Measurements from ENCODE around the gene PIGS.
"Not testable (repeated sequence)": the region's sequence is repeated elsewhere in the genome, so short reads cannot be mapped to it uniquely, and the experiment has no call there.

The PIGS gene

DNA sequence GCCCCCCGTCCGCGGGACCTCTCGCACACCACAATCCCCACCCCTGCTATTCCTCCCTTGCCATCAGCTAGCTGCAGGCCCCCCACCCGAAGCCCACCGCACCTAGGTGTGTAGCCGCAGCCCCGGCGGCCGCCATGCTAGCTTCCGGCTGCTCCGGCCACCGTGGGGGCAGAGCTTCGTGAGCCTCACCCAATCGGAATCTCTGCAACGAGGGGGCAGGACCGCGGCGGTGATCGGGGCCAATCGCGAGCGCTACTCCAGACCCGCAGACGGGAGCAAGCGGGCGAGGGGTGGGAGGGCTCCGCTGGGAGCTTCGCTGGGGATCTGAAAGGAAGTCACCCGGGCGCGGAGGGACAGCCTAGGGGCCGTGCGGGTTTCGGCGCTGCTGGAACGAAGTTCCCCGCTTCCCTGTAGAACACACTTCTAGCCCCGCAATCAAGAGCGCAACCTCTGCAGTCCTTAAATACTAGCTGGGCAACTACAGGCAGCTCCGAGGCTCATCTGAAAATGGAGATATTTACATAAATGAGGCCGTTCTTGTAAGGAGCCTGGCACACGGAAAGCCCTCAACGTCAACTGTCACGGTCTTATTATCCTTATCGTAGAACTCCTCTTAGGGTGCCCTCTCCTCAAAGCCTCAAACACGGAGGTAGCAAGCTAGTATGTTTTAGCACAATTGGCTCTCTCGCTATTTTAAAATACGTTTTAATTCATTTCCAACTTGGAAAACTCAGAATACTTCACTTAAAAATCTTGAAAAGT, at the start of gene PIGS:
TSS of gene PIGS (minus strand) at position 164 of the 762 bp plus-strand sequence. CDS start at position 136, 28 bp downstream.
- DNase-seq (ENCODE audit: low read depth) = peak; percentile 93

DNA sequence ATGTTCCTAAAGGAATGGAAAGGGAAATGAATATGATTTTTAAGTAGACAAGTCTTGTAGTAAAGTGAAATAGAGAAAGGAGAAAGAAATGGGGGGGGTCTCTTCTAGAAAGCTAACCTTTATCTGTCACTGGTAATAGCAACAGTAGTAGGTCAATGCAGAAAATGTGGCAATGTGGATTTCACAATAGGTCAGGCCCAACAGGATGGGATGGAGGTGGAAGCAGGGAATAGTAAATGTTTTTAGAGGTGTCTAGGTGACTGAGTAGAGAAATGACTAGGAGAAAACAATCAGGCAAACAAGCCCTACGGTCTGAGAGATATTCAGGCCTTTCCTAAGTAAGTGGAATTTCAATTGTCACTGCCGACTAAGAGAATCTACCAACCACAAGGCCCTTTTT, 48.7 kb upstream of the PIGS start:
- DNase-seq (ENCODE audit: low read depth) = no peak

DNA sequence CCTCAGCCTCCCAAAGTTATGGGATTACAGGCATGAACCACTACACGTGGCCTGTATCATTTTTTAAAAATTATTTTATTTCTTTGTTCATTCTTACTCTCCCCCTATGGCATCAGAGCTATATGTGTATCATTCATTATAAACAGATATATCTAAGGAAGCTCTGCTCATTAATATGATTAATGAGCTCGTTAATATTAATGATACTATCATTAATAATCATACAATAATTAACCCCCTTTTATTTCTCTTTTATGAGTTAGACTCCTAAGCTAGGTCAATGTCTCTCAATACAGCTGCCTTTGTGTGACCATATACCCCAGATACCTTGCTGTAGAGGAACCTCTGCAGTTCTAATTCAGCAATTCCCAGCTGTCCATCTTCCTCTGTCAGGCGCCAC, 47.1 kb upstream of the PIGS start:
- no peak for DNase-seq (ENCODE audit: low read depth)

DNA sequence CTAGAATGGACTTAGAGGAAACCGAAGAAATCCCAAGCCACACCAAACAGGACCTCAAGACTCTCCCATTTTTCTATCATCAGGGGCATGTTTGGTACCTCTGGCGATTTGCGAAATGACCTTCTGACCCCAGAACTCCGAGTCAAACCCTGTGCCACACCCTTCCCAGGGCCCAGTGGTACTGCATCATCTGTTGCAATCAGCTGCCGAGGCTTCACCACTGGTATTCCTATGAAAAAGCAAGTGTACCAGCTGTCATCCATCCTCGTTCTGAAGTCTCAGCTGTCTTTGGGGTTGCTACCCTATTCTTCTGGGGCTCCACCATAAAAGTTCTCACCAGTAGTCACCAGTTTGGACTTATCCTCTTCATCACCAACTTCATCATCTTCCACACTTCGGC, 45.0 kb upstream of the PIGS start:
- DNase-seq (ENCODE audit: low read depth) = no peak

DNA sequence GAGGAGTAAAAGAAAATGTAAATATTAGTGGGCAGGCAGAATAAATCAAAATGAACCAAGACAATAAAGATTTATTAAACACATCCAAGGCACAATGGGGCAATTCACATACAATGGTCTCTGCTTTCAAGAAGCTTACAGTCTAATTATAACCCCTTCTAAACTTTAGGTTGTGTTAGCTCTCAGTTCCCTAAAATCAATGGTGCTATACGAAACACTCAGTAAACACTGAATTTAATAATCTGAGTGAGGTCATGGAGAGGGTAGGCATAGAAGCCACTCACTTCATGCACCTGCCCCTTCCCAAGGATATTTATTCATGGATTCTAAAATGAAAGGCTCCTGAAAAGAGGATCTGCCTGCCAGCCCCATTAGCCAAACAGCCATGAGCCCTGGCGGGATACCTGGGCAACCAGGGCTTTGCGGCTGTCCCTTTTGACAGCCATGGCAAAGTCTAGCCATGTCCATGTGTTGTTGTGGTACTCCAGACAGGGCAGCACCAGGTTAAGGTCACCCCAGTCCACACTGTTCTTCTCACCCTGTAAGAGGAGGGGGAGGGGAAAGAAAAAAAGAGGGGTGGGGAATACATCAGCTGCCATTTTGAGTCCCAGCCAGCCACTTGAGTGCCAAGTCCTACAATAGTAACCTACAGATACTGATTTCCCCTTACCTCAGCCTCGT, 44.1 kb upstream of the PIGS start:
- no peak for DNase-seq (ENCODE audit: low read depth)

DNA sequence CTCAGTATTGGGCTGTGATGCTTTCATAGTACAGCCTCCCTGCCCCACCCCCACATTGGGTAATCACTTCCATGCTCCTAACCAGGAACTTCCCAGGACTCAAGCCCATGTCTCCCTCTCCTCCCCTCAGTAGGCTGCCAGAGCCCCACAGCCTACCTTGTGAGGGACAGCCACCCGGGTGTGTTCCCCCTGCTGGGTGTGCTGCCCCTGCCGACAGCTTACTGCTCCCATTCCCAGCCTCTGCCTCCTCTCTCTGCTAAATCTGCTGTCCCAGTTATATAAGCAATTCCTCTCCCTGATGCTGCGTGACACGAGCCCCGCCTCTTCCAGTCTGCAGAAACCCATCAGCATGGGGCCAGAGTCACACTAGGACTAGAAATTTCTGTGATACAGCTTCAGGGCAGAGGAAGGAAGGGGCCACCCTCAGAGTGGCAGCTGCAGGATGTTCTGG, 42.6 kb upstream of the PIGS start, which contains the start of gene RSKR:
TSS of gene RSKR (minus strand) at position 255 of the 451 bp plus-strand sequence. CDS start at position 231, 24 bp downstream.
- peak; percentile 5 for DNase-seq (ENCODE audit: low read depth)

DNA sequence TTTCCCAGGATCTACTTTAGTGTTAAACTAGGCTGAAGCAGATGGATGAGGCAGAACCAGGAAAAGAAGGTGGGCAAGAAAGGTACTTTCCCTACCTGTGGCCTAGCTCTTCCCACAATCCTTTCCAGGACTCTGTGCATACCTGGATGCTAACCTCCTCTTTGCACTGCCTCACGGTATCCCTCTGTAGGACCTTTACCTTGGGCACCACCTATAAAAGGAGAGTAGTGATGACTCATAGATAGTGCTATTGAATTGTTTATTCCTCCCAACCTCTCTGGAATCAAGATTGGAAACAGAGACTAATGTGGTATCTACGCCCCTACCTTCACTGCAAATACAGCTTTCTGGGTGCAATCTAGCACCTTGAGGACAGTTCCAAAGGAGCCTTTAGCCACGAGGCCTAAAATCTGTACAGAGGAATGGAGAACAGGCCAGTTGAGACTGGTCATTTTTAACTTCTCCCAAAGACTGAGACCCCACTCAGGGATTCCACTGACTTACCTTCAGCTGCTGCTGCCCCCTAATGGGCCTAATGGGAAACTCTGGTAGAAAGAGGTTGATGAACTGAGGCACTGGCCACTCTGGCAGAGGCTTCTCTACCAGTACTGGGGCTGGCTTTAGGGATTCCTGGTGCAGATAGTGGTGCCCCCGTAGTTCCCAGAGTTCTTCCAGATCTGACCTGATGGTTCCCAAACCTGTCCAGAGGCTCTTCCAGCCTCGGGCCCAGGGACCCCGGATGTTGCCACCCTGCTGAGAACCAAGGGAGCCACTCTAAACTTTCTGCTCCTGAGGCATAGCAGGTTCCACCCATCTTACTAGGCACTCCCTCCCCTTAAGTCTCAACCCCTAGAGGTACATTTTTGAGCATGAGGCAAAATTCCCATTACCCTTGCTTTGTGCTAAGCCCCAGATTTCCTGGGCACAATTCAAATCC, 41.9 kb upstream of the PIGS start:
- peak; percentile 43 for DNase-seq (ENCODE audit: low read depth)

DNA sequence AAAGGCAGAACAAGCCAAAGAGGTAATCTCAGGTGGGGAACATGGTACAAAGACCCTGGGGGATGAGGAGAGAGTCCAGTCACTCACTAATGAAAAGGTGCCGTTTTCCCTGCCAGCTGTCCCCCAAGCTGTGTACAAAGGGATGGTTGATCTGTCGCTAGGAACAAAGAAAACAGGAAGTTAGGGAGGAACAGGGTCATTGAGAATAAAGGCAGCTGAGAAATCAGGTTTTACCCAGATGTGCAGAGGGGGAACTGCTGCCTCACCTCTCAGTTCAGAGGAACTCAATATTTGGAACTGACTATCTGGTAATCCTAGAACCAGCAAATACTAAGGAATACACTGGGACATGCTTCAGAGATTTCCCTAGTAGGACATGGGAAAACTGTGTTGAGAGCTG, 41.2 kb upstream of the PIGS start:
- DNase-seq (ENCODE audit: low read depth) = no peak

DNA sequence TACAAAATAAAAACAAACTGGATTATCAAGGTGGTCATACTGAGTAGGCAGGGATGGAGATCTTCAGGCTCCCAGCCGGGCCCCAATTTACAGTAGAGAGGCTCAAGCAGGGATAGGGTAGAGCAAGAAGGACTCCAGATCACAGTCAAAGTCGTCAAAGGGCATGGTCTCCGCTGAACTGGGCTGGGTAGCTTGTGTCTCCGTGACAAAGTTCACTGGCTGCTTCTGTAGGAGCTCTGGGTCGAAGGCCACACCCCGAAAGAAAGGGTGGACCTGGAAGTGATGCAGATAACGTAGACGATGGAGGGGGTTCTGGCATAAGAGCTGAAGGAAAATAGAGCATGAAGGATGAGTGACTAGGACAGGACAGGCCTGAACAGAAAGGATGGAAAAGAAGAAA, 39.1 kb upstream of the PIGS start:
- no peak for DNase-seq (ENCODE audit: low read depth)

DNA sequence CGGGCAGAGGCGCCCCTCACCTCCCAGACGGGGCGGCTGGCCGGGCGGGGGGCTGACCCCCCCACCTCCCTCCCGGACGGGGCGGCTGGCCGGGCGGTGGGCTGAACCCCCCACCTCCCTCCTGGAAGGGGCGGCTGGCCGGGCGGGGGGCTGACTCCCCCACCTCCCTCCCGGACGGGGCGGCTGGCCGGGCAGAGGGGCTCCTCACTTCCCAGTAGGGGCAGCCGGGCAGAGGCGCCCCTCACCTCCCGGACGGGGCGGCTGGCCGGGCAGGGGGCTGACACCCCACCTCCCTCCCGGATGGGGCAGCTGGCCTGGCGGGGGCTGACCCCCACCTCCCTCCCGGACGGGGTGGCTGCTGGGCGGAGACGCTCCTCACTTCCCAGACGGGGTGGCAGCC, 32.7 kb upstream of the PIGS start:
- not testable (repeated sequence) for DNase-seq (ENCODE audit: low read depth)

DNA sequence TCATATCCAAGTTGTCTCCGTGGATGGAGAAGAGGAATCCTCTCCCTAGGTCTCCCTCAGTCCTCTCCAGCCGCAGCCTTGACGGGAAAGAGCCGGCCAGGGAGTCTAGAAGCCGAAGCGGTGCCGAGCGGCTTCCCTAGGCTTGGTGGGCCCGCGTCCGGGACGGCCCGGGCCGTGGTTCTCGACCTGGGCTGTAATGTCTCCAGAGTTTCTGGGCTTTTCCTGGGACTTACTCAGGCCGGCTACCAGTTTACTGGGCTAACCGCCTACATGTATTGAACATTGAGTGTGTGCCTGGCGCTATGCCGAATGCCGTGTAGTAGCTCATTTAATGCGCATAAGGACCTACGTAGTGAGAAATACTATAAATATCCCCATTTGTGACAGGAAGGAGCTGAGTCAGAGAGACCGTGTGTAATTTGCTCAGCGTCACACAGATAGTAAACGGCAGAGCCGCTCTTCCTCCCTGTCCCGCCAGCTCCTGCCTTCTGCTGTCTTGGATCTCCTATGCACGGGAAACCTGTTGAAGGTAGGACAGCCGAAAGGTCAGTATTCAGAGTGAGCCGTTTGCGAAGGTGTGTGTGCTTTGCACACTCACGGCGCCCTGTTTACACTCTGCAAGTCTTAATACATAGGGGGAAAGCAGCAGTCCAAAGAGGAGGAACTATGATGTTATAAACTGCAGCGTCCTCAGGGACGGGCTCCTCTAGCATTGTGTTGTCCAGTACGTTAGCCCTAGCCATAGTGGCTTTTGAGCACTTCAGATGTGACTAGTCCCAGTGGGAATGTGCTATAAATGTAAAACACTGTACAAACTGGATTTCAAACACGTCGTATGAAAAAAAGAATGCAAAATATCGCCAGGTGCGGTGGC, 28.2 kb upstream of the PIGS start:
- DNase-seq (ENCODE audit: low read depth) = peak; percentile 92

DNA sequence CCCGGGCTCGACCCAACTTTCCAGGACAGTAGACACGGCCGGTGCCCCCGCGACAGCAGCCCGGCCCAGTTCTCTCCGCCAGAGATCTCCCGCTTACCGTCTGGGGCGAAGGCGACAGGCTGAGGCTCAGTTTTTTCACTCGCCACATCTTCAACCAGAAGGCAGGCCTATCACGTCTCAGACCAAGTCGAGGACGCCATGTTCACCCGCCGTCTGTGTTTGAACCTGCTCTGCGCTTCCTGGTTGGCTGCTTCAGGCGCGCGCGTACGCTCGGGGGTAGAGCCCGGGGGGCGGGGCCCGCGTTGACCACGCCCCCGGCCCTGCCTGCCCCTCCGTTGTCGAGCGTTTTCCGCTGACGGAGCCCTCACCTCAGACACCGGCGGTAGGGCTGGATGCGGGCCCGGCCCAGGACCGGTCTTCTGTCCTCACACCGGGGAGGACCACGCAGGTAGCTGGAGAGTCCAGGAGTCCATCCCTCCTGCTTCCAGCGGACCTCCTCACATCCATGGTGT, 27.5 kb upstream of the PIGS start, which contains the start of gene SPAG5:
TSS of gene SPAG5 (minus strand) at position 227 of the 512 bp plus-strand sequence. CDS start at position 148, 79 bp downstream.
- peak; percentile 94 for DNase-seq (ENCODE audit: low read depth)

DNA sequence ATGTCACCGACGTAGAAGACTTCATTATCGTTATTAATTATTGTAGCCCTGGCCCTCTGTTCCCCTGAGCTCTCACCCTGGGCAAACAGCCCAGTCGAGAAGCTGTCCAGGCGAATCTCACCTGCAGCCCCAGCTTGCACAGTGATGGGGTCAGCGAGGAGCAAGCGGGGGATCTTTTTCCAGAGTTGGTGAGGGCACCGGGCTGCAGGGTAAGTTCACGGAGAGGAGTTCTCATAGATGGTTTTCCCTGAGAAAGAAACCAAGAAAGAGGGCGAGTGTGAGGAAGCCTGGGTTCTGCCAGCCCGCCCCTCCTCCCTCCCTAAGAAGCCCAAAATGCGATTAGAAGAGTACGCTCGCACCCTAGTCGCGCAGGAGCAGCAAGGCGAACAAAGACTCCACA, 27.1 kb upstream of the PIGS start:
- DNase-seq (ENCODE audit: low read depth) = no peak

DNA sequence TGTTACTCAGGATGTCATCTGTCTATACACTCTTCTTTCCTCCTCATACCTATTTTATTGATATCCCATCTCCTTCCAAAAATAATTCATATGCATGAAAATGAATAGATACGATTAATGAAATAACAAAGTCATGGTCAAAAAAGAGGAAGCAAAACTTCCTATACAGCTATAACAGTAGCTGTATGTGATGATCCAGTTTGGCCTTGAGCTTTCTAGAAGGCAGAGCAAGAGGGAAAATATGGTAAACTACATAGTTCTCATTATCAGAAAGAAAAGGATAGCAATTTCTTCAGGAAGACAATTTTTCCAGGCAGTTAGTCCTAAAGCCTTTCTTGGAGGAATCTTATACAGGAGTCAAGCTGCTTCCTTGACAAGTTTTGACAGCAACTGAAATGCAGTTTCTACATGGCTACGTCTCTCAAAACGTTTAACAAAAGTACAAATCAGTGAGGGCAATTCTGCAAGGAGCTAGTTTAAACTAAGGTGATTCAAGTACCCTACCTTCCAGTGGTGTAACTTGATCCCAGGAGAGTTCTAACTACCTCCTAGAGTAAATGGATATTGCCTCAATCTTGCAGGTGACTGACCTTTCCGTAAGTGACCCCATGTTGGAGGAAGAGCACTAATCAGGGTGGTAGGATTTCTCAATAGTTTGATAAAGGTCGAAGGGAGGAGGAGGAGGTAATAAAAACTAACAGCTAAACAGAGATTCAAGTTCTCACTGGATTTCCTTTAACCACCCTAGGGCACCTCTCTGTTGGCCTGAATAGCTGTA, 26.5 kb upstream of the PIGS start:
- DNase-seq (ENCODE audit: low read depth) = no peak

DNA sequence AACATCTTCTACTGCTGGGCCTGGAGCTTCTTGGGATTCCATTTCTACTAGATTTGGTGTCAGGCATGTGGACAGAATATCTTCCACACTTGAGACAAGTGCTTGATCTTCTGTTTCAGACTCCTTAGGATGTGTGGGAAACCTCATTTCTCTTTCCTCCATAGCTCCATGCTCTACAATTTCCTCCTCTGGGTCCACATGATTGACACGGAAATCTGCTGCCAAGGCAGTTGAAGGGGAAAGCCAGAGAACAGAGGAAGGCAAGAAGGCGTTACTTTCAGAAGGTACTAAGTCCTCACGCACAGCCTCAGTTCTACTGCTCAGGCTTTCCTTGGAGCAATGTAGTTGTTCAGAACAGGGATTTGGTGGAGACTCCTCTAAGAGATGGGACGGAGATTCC, 20.9 kb upstream of the PIGS start:
- DNase-seq (ENCODE audit: low read depth) = no peak

DNA sequence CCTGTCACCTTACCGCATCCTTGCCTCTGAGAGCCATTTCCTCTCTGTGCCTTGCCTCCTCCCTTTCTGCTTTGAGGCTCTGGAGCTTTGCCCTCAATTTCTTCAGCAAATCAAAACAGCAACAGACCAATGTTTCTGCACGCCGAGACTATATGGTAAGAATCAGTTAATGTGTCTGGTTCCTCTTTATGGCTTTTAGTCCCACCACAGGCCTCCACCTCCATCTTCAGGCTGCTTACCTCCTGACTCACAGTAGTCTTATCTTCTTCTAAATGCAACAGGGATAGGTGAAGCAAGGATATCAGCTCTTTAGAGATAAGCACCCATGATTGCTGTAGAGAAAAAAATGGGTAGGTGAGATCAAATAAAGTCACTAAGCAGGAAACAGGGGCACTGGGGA, 14.5 kb upstream of the PIGS start:
- DNase-seq (ENCODE audit: low read depth) = no peak

DNA sequence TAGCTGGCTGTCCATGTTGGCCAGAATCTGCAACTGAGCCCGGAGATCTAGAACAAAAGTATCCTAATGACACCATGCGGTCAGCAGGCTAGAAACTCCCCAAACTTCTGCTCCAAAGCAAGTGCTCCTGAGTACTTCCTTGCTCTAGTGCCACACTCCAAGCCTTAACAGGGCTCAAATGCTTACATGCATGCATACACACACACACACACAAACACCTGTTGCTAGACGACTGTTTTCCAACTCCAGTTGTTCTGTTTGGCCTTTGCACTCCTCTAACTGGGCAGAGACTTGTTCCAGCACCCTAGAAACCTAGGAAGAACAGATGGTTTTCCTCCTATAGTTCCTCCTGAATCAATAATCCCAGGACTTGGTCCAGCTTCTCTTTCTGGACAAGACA, 13.1 kb upstream of the PIGS start:
- DNase-seq (ENCODE audit: low read depth) = no peak

DNA sequence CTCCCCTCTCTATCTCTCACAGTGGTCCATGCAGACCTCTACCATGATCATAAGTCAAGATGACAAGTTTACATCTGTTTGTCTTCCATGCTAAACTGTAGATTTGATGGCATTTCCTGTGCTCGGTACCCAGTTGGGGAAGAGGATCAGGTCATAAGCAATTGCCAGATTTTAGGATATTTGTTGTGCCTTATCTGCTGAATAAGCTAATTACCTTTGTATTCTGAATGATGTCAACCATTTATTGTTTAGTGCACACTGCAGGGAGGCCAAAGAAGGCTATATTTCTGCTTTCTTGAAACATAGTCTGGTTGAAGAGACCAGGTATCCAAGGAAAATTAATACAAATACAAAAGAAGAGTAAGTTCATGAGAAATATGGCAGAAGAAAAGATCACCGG, 11.2 kb upstream of the PIGS start:
- no peak for DNase-seq (ENCODE audit: low read depth)

DNA sequence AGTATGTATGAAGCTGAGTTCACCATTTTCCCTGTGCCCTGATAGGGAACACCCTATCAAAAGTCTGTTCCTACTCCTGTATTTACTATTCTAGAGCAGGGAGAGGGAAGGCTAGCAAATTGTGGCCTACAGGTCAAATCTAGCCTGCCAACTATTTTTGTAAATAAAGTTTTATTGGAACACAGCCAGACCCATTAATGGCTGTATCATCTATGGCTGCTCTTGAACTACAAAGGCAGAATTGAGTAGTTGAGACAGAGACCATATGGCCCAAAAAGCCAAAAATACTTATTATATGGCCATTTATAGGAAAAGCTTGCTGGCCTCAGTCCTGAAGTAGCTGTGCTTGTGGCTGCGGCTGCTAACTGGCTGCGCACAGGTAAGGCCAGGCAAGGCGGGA, 9.6 kb upstream of the PIGS start:
- no peak for DNase-seq (ENCODE audit: low read depth)

DNA sequence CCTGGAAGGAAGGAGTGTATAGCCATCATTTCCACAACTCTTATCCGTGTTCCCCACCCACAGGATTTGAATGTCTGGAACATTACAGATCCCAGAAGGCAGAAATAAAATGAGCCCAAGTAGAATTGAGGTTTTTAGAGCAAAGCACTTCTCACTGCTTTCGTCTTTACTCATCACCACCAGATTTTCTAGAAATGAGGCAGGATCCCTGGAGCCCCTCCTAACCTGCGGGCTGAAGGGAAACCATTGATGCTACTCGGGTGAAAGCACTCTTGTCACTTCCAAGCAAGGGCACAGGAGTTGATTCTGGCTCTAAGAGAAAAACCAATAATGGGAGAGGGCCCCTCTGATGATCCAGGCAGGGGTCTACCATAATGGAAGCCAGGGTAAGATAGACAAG, 8.2 kb upstream of the PIGS start:
- DNase-seq (ENCODE audit: low read depth) = no peak
